Naive thymus-derived CD4-positive, alpha-beta T cell (primary cell): Measurements from ENCODE around the gene CIPC. TPM values are rescaled to one million over a fixed set of nuclear protein-coding genes. Genes with fewer than 3 reads are reported as not detected.

Source experiments
- ATAC-seq: fragments of 150-1000 bp; cut with Tn5 transposase; 2 replicates; pipeline ENCODE4 v1.10.0; 2021; ENCODE audit warnings: mild to moderate bottlenecking, moderate library complexity
- CTCF ChIA-PET: fragments of 350-600 bp; sonication (Branson Sonifier 250); formaldehyde crosslinking; loops from one replicate; lab custom pipeline; 2021; ENCODE audit warnings: antibody characterized with exemption; lab: Charles Lee
- POLR2A ChIA-PET: fragments of 350-600 bp; sonication (Branson Sonifier 250); formaldehyde crosslinking; loops from one replicate; lab custom pipeline; 2021; ENCODE audit warnings: antibody characterized with exemption, inconsistent platforms; lab: Charles Lee
- DNase-seq, 9 donors: peaks; one replicate each; pipeline versions ENCODE4 v3.0.0 to v3.0.0-alpha.2; 2020 to 2022; ENCODE audit warnings: mixed read lengths in 1 of 9
- H3K27ac ChIP-seq: one replicate; pipeline ENCODE4 v1.7.0; 2013; ENCODE audit warnings: mild to moderate bottlenecking, low read depth, low read length, moderate library complexity
- H3K27me3 ChIP-seq, 2 donors: one replicate each; pipeline ENCODE4 v1.7.0; 2013; ENCODE audit warnings: low read length in 2 of 2, mild to moderate bottlenecking in 2 of 2, moderate library complexity in 2 of 2; ENCODE audit not compliant: control insufficient read depth in 2 of 2, insufficient read depth in 2 of 2
- H3K36me3 ChIP-seq, 3 experiments: 1 replicate in 2 of 3; 2 replicates in 1 of 3; pipeline ENCODE4 v1.7.0; 2013; ENCODE audit warnings: low read length in 3 of 3, mild to moderate bottlenecking in 3 of 3, moderate library complexity in 1 of 3; ENCODE audit not compliant: insufficient read depth in 3 of 3, control insufficient read depth in 2 of 3
- H3K4me1 ChIP-seq, 2 donors: one replicate each; pipeline ENCODE4 v1.7.0; 2013; ENCODE audit warnings: low read length in 2 of 2, mild to moderate bottlenecking in 2 of 2, moderate library complexity in 1 of 2; ENCODE audit not compliant: control insufficient read depth in 2 of 2, insufficient read depth in 2 of 2
- H3K4me3 ChIP-seq: 2 replicates; pipeline ENCODE4 v1.7.0; 2013; ENCODE audit warnings: mild to moderate bottlenecking, low read length
- H3K9me3 ChIP-seq, 3 experiments: 1 replicate in 2 of 3; 2 replicates in 1 of 3; pipeline ENCODE4 v1.7.0; 2013; ENCODE audit warnings: low read length in 3 of 3; ENCODE audit not compliant: control insufficient read depth in 2 of 3
- H3K27ac Mint-ChIP-seq, 9 donors: one replicate each; pipeline ENCODE4 v1.8.0; 2020 to 2022; ENCODE audit warnings: mixed read lengths in 9 of 9, mild to moderate bottlenecking in 8 of 9, moderate library complexity in 5 of 9, inconsistent platforms in 2 of 9
- H3K27me3 Mint-ChIP-seq, 5 donors: one replicate each; pipeline ENCODE4 v1.8.0; 2021 to 2022; ENCODE audit warnings: mixed read lengths in 5 of 5, mild to moderate bottlenecking in 1 of 5
- H3K36me3 Mint-ChIP-seq, 5 donors: one replicate each; pipeline ENCODE4 v1.8.0; 2020 to 2022; ENCODE audit warnings: mixed read lengths in 5 of 5, mild to moderate bottlenecking in 3 of 5, inconsistent platforms in 1 of 5
- H3K4me1 Mint-ChIP-seq, 7 donors: one replicate each; pipeline ENCODE4 v1.8.0; 2020 to 2022; ENCODE audit warnings: mixed read lengths in 7 of 7, mild to moderate bottlenecking in 3 of 7, inconsistent platforms in 1 of 7
- H3K4me3 Mint-ChIP-seq, 10 donors: one replicate each; pipeline ENCODE4 v1.8.0; 2020 to 2022; ENCODE audit warnings: mild to moderate bottlenecking in 10 of 10, mixed read lengths in 10 of 10, moderate library complexity in 6 of 10, inconsistent platforms in 2 of 10
- H3K9me3 Mint-ChIP-seq, 11 donors: one replicate each; pipeline ENCODE4 v1.8.0; 2020 to 2022; ENCODE audit warnings: mixed read lengths in 11 of 11, mild to moderate bottlenecking in 4 of 11, inconsistent platforms in 1 of 11, moderate library complexity in 1 of 11
- intact Hi-C, 2 donors: fragments of 100-400 bp; cut with micrococcal nuclease; formaldehyde crosslinking; loops; one replicate each; pipeline ENCODE4 v1.15.1; 2023
- polyA plus RNA-seq, 2 donors: library from polyadenylated mRNA; unstranded; fragments of 300-500 nt; fragmentation: Illumina TruSeq; gene quantifications; one replicate each; pipeline ENCODE4 v1.2.3, GENCODE V29; 2021
- total RNA-seq, 6 experiments: library from RNA in 5 of 6; stranded (reverse) in 5 of 6; gene quantifications; 1 replicate in 5 of 6; 2 replicates in 1 of 6; pipeline ENCODE4 v1.2.3 and lab custom pipeline; 2021 to 2026

CIPC gene
- total and polyA plus RNA-seq, 7 experiments from 2014 or later = 4.3 to 14.2 (median 10.5) TPM

- Mint-ChIP-seq H3K4me3 (peak overlapping the region; percentile 70 to 83 (median 78)), H3K36me3 (peaks cover 0 to 11% (median 4%) of the 10 kb centered on the region in 5 donors), H3K4me1 (peaks cover 6 to 41% (median 28%) of the 10 kb centered on the region in 7 donors), H3K27me3 (peaks cover 26 to 56% (median 33%) of the 10 kb centered on the region in 5 donors), H3K27ac (peak overlapping the region in 3 of 9 donors; percentile 67 to 86 (median 72)), H3K9me3 (no peaks in the 10 kb centered on the region)
- Histone ChIP-seq H3K4me3 (peak overlapping the region; percentile 84), H3K4me1 (peaks cover 16 to 48% of the 10 kb centered on the region in 2 donors), H3K36me3 (no peaks in the 10 kb centered on the region), H3K27ac (peak overlapping the region; percentile 56), H3K9me3 (no peaks in the 10 kb centered on the region), H3K27me3 (no peaks in the 10 kb centered on the region)
- CTCF ChIA-PET = interaction anchor here (0.6 to 3.4 kb wide), 6 partner anchors 16 to 251 kb away, joined by 3 to 18 read pairs (median 7); no protein-coding TSS in a partner anchor
- DNase-seq (peak; percentile 49 to 77 (median 66)), ATAC-seq (peak; percentile 91)
- POLR2A ChIA-PET = interaction anchor here (1.2 to 1.5 kb wide), 3 partner anchors 14 to 53 kb away, joined by 3 to 9 read pairs (median 3); partner anchors contain the start of gene CIPC
- intact Hi-C loops = loop anchor here in 1 of 2 donors (1.0 to 10.0 kb wide), 5 partner anchors 16 to 252 kb away; partner anchors contain the start of genes CIPC, GSTZ1 and POMT2
Observed at GRCh38 chr14:77124345-77125280, 26.6 kb downstream of the CIPC start.

GRCh38 chr14:77125281-77125801 lies 27.3 kb downstream of the CIPC start:
- Histone ChIP-seq H3K27ac (no peak overlapping the region), H3K4me1 (peaks cover 16 to 42% of the 10 kb centered on the region in 2 donors)
- CTCF ChIA-PET = interaction anchor here (2.9 kb wide), 1 partner anchor 55 kb away, joined by 15 read pairs; no protein-coding TSS in a partner anchor

GRCh38 chr14:77125823-77126325 lies 27.8 kb downstream of the CIPC start:
- DNase-seq = no peak
- Mint-ChIP-seq H3K4me3 (peak overlapping the region; percentile 45 to 83 (median 66)), H3K27ac (no peak overlapping the region), H3K9me3 (no peaks in the 10 kb centered on the region), H3K4me1 (peaks cover under 1 to 33% (median 20%) of the 10 kb centered on the region in 7 donors), H3K27me3 (peaks cover 30 to 64% (median 40%) of the 10 kb centered on the region in 5 donors), H3K36me3 (peaks cover 0 to 4% (median 0%) of the 10 kb centered on the region in 5 donors)
- H3K36me3 ChIP-seq = no peaks in the 10 kb centered on the region
- ATAC-seq = no peak
- no peak overlapping the region for H3K27ac ChIP-seq
- CTCF ChIA-PET = interaction anchor here (2.9 kb wide), 1 partner anchor 55 kb away, joined by 15 read pairs; no protein-coding TSS in a partner anchor
- intact Hi-C loops = loop anchor here in 1 of 2 donors (1.0 to 10.0 kb wide), 4 partner anchors 18 to 254 kb away; partner anchors contain the start of genes GSTZ1 and POMT2
- no peak overlapping the region for H3K4me3 ChIP-seq
- H3K9me3 ChIP-seq = no peaks in the 10 kb centered on the region
- POLR2A ChIA-PET = no interaction called here
- peaks cover 16 to 37% of the 10 kb centered on the region in 2 donors for H3K4me1 ChIP-seq
- H3K27me3 ChIP-seq = no peaks in the 10 kb centered on the region

More at GRCh38 chr14:77125281-77125801, 27.3 kb downstream of the CIPC start:
- Histone ChIP-seq H3K27me3 (no peaks in the 10 kb centered on the region), H3K9me3 (no peaks in the 10 kb centered on the region), H3K36me3 (no peaks in the 10 kb centered on the region), H3K4me3 (peak overlapping the region; percentile 84)
- Mint-ChIP-seq H3K9me3 (no peaks in the 10 kb centered on the region), H3K27me3 (peaks cover 30 to 60% (median 39%) of the 10 kb centered on the region in 5 donors), H3K27ac (peak overlapping the region in 2 of 9 donors; percentile 72 to 76), H3K4me1 (peaks cover 6 to 37% (median 25%) of the 10 kb centered on the region in 7 donors), H3K36me3 (peaks cover 0 to 8% (median 4%) of the 10 kb centered on the region in 5 donors), H3K4me3 (peak overlapping the region; percentile 58 to 83 (median 72))
- intact Hi-C loops = loop anchor here in 1 of 2 donors (1.0 to 10.0 kb wide), 4 partner anchors 17 to 253 kb away; partner anchors contain the start of genes GSTZ1 and POMT2
- ATAC-seq = no peak
- POLR2A ChIA-PET = no interaction called here
- DNase-seq = no peak

GRCh38 chr14:77126461-77126990 lies 28.5 kb downstream of the CIPC start:
- peaks cover 16 to 31% of the 10 kb centered on the region in 2 donors for H3K4me1 ChIP-seq
- DNase-seq (no peak), ATAC-seq (no peak)
- no peaks in the 10 kb centered on the region for H3K36me3 ChIP-seq
- H3K27me3 Mint-ChIP-seq = peaks cover 30 to 65% (median 44%) of the 10 kb centered on the region in 5 donors
- no peak overlapping the region for H3K4me3 ChIP-seq
- ChIA-PET CTCF (no interaction called here), POLR2A (no interaction called here)
- intact Hi-C loops = loop anchor here in 1 of 2 donors (10.0 kb wide), 1 partner anchor 198 kb away; the partner anchor contains the start of genes GSTZ1 and POMT2
- no peaks in the 10 kb centered on the region for H3K27me3 ChIP-seq
- H3K27ac Mint-ChIP-seq = no peak overlapping the region
- H3K4me3 Mint-ChIP-seq = peak overlapping the region in 5 of 10 donors; percentile 6 to 78 (median 70)
- H3K9me3 Mint-ChIP-seq = no peaks in the 10 kb centered on the region
- peaks cover 0 to 4% (median 0%) of the 10 kb centered on the region in 5 donors for H3K36me3 Mint-ChIP-seq
- no peak overlapping the region for H3K27ac ChIP-seq
- H3K9me3 ChIP-seq = no peaks in the 10 kb centered on the region
- peaks cover 0 to 29% (median 17%) of the 10 kb centered on the region in 7 donors for H3K4me1 Mint-ChIP-seq

- Mint-ChIP-seq H3K4me3 (no peak overlapping the region), H3K9me3 (peaks cover 0 to 6% (median 0%) of the 10 kb centered on the region in 11 donors), H3K36me3 (no peaks in the 10 kb centered on the region), H3K27ac (no peak overlapping the region), H3K4me1 (peaks cover under 1 to 19% (median 10%) of the 10 kb centered on the region in 7 donors), H3K27me3 (peaks cover 49 to 75% (median 61%) of the 10 kb centered on the region in 5 donors)
- Histone ChIP-seq H3K9me3 (no peaks in the 10 kb centered on the region), H3K27ac (no peak overlapping the region), H3K4me1 (peaks cover 16 to 19% of the 10 kb centered on the region in 2 donors), H3K36me3 (no peaks in the 10 kb centered on the region), H3K27me3 (peaks cover 0 to 4% of the 10 kb centered on the region in 2 donors), H3K4me3 (no peak overlapping the region)
- ATAC-seq = no peak
- ChIA-PET CTCF (interaction anchor here (0.6 kb wide), 1 partner anchor 58 kb away, joined by 4 read pairs; no protein-coding TSS in a partner anchor), POLR2A (no interaction called here)
- DNase-seq = no peak
- intact Hi-C loops = loop anchor here in 1 of 2 donors (10.0 kb wide), 1 partner anchor 196 kb away; the partner anchor contains the start of genes GSTZ1 and POMT2
Observed at GRCh38 chr14:77128414-77128891, 30.4 kb downstream of the CIPC start.
